HG03135 (cell line): ENCODE data around the gene PTPRQ.
A peak's percentile ranks its signal among the peaks of the same experiment; 100 is the strongest.

ENCODE experiments used
- ATAC-seq: cut with Tn5 transposase; IDR thresholded peaks from one replicate; pipeline ENCODE4 v1.9.1; 2021; ENCODE audit warnings: mild to moderate bottlenecking, moderate library complexity; ENCODE audit not compliant: unreplicated experiment

The PTPRQ gene

DNA sequence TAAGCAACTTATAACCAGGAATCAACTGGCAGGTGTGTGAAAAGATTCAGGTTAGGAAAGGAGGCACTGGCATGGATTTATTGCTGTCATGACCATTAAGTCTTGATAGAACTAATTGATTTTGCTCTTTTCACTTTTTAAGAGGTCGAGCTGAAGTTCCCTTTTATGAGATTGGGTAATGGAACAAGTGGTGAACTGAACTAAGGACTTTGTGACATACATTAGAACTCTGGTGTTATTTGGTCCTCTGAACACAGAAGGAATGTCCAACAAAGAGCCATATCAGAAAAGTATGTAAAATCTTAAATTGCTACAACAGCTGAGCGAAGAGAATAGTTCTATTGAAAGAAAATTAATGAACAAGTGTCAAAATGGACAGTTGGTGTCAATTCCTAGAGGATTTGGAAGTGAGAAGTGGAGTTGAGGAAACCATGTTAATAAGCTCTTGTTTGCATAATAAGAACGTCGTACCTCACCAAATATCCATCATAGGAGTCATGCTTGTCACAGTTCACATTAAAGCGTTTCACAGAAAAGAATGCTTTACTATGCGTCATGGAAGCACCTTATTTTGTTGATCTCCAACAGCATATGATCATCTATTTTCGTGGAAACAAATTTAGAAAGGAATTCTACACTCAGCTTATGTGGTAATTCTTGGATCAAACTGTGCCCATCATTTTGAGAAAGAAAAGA, 255.0 kb downstream of the PTPRQ start:
- ATAC-seq = no peak

- no peak for ATAC-seq
Measured at GRCh38 chr12:80700327-80700726, 256.3 kb downstream of the PTPRQ start.

GRCh38 chr12:80701388-80701787, 257.4 kb downstream of the PTPRQ start:
- no peak for ATAC-seq

- peak; percentile 60 for ATAC-seq
Measured at GRCh38 chr12:80702889-80703805, 259.1 kb downstream of the PTPRQ start.

DNA sequence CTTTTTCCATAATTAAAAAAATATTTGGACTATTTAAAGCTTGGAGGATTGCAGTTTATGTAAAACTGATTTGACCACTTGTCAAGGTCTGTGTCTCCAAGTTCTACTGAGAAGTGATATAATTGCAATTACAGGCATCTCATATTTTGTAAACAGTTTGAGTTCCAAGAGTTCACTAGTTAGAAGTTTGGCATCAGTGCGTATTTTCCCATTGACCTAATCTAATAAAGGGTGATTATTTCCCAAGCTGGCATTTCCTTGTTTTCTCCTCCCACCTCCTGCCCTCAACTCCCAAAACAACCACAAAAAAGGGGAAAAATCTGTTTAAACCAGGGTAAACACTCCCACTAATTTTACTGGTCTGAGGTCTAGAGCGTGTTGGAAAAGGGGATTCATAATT, 260.4 kb downstream of the PTPRQ start:
- ATAC-seq = no peak

DNA sequence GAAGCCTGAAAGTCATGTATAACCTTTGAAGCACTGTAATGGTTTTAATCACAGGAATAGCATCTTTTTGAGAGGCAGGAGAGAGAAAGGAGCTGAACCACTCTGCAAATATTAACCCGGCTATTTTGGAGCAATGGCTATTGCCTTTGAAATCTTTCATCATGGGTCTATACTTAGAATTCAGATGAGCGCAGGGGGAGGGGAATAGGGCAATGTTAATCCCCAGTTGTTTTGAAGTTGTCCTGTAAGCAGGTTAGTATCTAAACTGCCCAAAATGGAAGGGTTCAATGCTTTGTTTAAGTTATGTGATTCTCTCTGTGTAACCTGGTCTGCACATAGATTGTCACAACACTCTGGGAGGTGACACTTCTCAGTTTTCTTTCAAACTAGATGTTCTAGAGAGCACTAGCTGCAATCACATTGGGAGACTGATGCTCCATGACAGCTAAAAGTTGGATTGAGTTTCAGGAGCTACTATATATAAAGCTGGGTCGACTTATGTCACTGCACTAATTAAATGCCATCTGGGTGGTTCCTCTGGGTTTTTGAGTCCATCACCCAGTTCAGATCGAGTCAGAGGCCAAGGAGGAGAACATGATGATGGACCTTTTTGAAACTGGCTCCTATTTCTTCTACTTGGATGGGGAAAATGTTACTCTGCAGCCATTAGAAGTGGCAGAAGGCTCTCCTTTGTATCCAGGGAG, 263.2 kb downstream of the PTPRQ start, which contains the start of gene MYF6:
Gene MYF6 (plus strand): TSS at position 509 of the 704 bp plus-strand sequence. CDS start 86 bp downstream, at position 595.
- ATAC-seq = no peak

DNA sequence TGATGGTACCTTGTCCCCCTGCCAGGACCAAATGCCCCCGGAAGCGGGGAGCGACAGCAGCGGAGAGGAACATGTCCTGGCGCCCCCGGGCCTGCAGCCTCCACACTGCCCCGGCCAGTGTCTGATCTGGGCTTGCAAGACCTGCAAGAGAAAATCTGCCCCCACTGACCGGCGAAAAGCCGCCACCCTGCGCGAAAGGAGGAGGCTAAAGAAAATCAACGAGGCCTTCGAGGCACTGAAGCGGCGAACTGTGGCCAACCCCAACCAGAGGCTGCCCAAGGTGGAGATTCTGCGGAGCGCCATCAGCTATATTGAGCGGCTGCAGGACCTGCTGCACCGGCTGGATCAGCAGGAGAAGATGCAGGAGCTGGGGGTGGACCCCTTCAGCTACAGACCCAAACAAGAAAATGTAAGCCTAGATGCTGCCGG, 263.8 kb downstream of the PTPRQ start:
- ATAC-seq = no peak

DNA sequence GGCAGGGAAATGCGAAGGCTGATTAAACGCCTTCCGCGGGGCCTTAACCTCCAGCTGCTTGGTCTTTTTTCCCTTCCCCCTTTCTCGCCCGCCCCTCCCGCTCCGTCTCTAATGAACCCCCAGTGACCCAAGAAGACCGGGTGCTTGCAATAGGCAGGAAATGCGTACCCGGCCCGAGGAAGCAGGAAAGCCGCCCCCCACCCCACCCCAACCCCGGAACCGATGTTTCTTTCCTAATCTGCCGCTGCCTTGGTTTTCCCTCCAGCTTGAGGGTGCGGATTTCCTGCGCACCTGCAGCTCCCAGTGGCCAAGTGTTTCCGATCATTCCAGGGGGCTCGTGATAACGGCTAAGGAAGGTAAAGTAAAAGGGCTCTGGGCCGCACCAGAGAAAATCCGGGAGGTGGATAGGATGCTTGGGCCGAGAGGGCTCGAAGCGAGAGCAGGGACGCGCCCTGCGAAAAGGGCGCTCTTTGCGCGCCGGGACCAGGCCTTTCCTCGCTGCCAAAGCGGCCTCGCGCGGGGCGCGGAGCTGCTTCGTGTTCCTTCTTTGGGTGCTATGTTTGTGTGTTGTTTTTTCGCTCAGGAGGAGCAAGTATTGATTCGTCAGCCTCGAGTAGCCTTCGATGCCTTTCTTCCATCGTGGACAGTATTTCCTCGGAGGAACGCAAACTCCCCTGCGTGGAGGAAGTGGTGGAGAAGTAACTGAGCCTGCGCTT, 264.4 kb downstream of the PTPRQ start:
- ATAC-seq = no peak

- no peak for ATAC-seq
Measured at GRCh38 chr12:80708975-80709328, 264.9 kb downstream of the PTPRQ start.

GRCh38 chr12:80709811-80710726, 266.0 kb downstream of the PTPRQ start:
- ATAC-seq = peak; percentile 53

DNA sequence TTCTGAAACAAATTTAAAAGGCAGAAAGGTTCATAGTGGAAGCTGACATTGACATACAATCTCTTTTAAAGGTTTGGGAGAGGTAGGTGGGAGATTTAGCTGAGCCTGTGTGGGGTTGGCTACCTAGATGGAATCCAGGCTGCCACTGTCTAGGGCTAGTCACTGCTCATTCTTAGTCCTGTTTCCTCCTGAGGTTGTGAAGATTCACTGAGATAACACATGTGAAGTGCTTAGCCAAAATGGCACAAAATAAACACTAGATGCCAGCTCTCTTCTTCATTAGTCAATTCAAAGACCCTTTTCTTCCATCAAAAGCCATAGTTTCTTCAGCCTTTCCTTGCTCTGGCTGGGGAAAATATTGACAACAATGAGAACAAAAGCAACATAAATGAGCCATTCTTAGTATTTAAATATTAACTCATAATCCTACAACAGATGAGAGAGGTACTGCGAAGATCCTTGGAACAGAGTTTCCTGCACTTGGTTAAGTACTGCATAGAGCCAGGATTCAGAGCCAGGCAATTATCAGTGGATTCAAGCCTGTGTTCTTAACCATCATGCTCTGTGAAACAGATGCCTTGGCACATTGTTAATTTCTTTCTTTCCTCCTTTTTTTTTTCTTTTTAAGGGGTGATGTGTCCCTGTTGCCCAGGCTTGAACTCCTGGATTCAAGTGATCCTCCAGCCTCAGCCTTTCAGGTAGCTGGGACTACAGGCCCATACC, 266.9 kb downstream of the PTPRQ start:
- ATAC-seq = peak; percentile 14

- no peak for ATAC-seq
Measured at GRCh38 chr12:80711866-80712265, 267.8 kb downstream of the PTPRQ start.

GRCh38 chr12:80712866-80713265, 268.8 kb downstream of the PTPRQ start:
- no peak for ATAC-seq

DNA sequence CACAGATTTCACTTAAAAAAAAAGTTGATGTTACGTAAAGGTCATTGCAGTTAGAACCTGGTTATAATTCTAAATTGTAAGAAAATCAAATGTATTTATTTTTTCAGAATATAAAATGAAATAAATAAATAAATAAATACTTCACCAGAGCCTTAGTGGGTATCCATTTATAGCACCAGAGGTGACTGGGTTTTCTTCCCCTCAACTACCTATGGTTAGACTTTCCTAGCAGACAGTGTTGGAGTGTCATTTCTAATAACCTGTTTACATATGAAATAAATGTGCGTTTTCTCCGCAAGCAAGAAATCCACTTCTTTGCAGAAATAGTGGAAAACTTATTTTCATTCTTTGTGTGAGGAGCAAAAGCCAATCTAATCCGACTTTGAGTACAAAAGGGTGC, 269.4 kb downstream of the PTPRQ start:
- no peak for ATAC-seq

GRCh38 chr12:80714055-80714454, 270.0 kb downstream of the PTPRQ start:
- no peak for ATAC-seq

DNA sequence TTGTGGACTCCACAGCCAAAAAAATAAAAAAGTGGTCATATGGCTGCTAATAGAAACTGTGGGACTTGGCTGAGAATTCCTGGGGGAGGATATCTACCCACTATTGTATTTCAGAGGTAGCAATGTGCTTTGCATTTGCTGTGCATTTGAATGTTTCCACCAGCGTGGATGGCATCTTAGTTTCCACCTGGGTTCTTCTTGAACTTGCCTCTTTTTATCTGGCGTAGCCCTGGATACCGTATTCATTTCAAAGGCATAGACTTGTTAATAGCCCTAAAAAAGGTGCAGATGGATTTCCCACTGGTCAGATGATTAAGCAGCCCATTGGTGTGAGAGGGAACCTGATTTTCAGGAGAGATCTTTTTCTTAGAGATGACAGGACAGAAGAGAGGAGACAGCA, 270.8 kb downstream of the PTPRQ start:
- no peak for ATAC-seq

DNA sequence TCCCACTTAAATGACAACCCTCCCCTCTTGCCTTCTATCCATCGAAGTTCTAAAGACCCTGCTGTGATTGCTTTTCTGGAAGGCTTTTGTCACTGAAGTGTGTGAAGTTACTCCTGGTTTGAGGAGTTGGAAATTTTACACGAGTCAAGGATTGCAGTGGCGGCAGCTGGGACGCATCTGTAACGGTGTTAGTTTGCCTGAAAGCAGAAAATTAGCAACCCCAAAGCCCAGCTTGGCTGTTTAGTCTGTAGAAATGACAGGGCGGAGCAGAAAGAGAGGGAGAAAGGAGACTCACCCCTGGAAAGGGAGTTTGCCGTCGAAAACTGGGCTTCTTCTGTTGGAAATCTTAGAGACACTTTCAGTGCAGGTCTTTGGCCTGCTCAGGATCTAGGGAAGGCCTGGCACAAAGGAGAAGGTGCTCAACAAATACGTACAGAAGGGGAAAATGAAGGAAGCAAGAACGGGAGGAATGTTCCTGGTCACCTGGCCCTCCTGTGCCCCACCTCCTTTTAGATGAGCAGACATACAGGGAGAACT, 271.7 kb downstream of the PTPRQ start:
- no peak for ATAC-seq

- ATAC-seq = no peak
Measured at GRCh38 chr12:80716696-80717469, 272.8 kb downstream of the PTPRQ start, which contains the start of gene MYF5. Gene MYF5, plus strand, starts transcription at chr12:80716912. Its CDS starts 152 bp downstream, at chr12:80717064.
